IMR-90 (cell line): Measurements from ENCODE around the gene SIAH2. TPM values are rescaled to one million over a fixed set of nuclear protein-coding genes. Genes with fewer than 3 reads are reported as not detected.

Experiments used
- ATAC-seq: fragments of 200-7000 bp; cut with Tn5 transposase; 2 replicates; pipeline ENCODE4 v1.9.1; 2020; ENCODE audit warnings: low read depth, mild to moderate bottlenecking, moderate library complexity
- BruUV-seq: library from RNA; stranded (reverse); fragments of 400-500 nt; replicated peaks from 2 replicates; lab custom pipeline; 2021; lab: Mats Ljungman, UMichigan
- CTCF ChIA-PET: fragments of 300-600 bp; formaldehyde crosslinking; extraction: SDS; loops from one replicate; lab custom pipeline; 2021; ENCODE audit warnings: antibody characterized with exemption; lab: Yijun Ruan, JAX
- POLR2A ChIA-PET: fragments of 300-600 bp; sonication (Branson Sonifier 250); formaldehyde crosslinking; loops from one replicate; lab custom pipeline; 2022; ENCODE audit warnings: antibody characterized with exemption; ENCODE audit not compliant: unreplicated experiment; lab: Charles Lee
- DNase-seq: peaks from one replicate; pipeline ENCODE4 v3.0.0; 2013
- H2AFZ ChIP-seq: replicated peaks from 2 replicates; pipeline ENCODE3; 2013; ENCODE audit warnings: low read length, mild to moderate bottlenecking; ENCODE audit not compliant: poor library complexity
- H2AK5ac ChIP-seq: 2 replicates; pipeline ENCODE4 v1.6.1; 2013; ENCODE audit warnings: low read depth, low read length, inconsistent platforms
- H2AK9ac ChIP-seq: replicated peaks from 2 replicates; pipeline ENCODE3; 2013; ENCODE audit warnings: mild to moderate bottlenecking, low read depth, low read length, moderate library complexity; ENCODE audit not compliant: poor library complexity
- H2BK120ac ChIP-seq: 2 replicates; pipeline ENCODE4 v1.6.1; 2013; ENCODE audit warnings: low read depth, low read length, inconsistent platforms
- H2BK15ac ChIP-seq: 3 replicates; pipeline ENCODE4 v1.6.1; 2013; ENCODE audit warnings: low read depth, low read length, inconsistent platforms
- H2BK20ac ChIP-seq: 2 replicates; pipeline ENCODE4 v1.6.1; 2013; ENCODE audit warnings: low read depth, mild to moderate bottlenecking, inconsistent platforms, low read length, moderate library complexity
- H2BK5ac ChIP-seq: 2 replicates; pipeline ENCODE4 v1.6.1; 2013; ENCODE audit warnings: mild to moderate bottlenecking, low read depth, low read length, inconsistent platforms; ENCODE audit not compliant: poor library complexity, severe bottlenecking
- H3K14ac ChIP-seq: replicated peaks from 2 replicates; pipeline ENCODE4 v1.6.1; 2013; ENCODE audit warnings: low read depth, low read length, inconsistent platforms
- H3K18ac ChIP-seq: 2 replicates; pipeline ENCODE4 v1.6.1; 2013; ENCODE audit warnings: low read depth, low read length, control low read depth
- H3K23ac ChIP-seq: 2 replicates; pipeline ENCODE4 v1.6.1; 2013; ENCODE audit warnings: low read depth, low read length, inconsistent platforms
- H3K27ac ChIP-seq: 2 replicates; pipeline ENCODE4 v1.5.1; 2013; ENCODE audit warnings: mild to moderate bottlenecking, control low read depth, low read length; ENCODE audit not compliant: insufficient read depth
- H3K27me3 ChIP-seq: 2 replicates; pipeline ENCODE4 v1.6.1; 2013; ENCODE audit warnings: low read length; ENCODE audit not compliant: control insufficient read depth, insufficient read depth
- H3K36me3 ChIP-seq: 2 replicates; pipeline ENCODE4 v1.6.1; 2013; ENCODE audit warnings: low read length, mixed read lengths; ENCODE audit not compliant: control insufficient read depth, insufficient read depth
- H3K4ac ChIP-seq: 2 replicates; pipeline ENCODE4 v1.6.1; 2013; ENCODE audit warnings: low read depth, low read length, inconsistent platforms
- H3K4me1 ChIP-seq: 2 replicates; pipeline ENCODE4 v1.6.1; 2013; ENCODE audit warnings: low read length, mixed read lengths; ENCODE audit not compliant: control insufficient read depth, insufficient read depth
- H3K4me2 ChIP-seq: 2 replicates; pipeline ENCODE4 v1.6.1; 2013; ENCODE audit warnings: low read depth, mild to moderate bottlenecking, control low read depth, low read length, moderate library complexity
- H3K4me3 ChIP-seq: 2 replicates; pipeline ENCODE4 v1.5.1; 2013; ENCODE audit warnings: low read depth, mild to moderate bottlenecking, control low read depth, low read length, moderate library complexity; ENCODE audit not compliant: insufficient read depth
- H3K56ac ChIP-seq: 2 replicates; pipeline ENCODE4 v1.6.1; 2013; ENCODE audit warnings: low read length, inconsistent platforms; ENCODE audit not compliant: insufficient read depth; ENCODE audit errors: extremely low read depth
- H3K79me1 ChIP-seq, 2 experiments: 2 replicates each; pipeline ENCODE4 v1.6.1; 2013; ENCODE audit warnings: low read length in 2 of 2, inconsistent platforms in 1 of 2, low read depth in 1 of 2
- H3K9ac ChIP-seq: 2 replicates; pipeline ENCODE4 v1.6.1; 2013; ENCODE audit warnings: low read depth, low read length, control low read depth
- H3K9me1 ChIP-seq: 2 replicates; pipeline ENCODE4 v1.6.1; 2013; ENCODE audit warnings: low read length, inconsistent platforms; ENCODE audit not compliant: insufficient read depth
- H3K9me3 ChIP-seq: 2 replicates; pipeline ENCODE4 v1.6.1; 2013; ENCODE audit warnings: low read length; ENCODE audit not compliant: control insufficient read depth, insufficient read depth
- H4K20me1 ChIP-seq: 2 replicates; pipeline ENCODE4 v1.6.1; 2013; ENCODE audit warnings: low read length, inconsistent platforms; ENCODE audit not compliant: insufficient read depth
- H4K5ac ChIP-seq: 2 replicates; pipeline ENCODE4 v1.6.1; 2013; ENCODE audit warnings: mild to moderate bottlenecking, low read depth, low read length, control low read depth
- H4K8ac ChIP-seq, 2 experiments: 2 replicates each; pipeline ENCODE4 v1.6.1; 2013; ENCODE audit warnings: low read depth in 2 of 2, low read length in 2 of 2, control low read depth in 1 of 2, inconsistent platforms in 1 of 2
- H4K91ac ChIP-seq: 2 replicates; pipeline ENCODE4 v1.6.1; 2013; ENCODE audit warnings: low read depth, low read length, inconsistent platforms; ENCODE audit not compliant: insufficient read depth
- BHLHE40 ChIP-seq: fragments of 150-350 bp; IDR thresholded peaks from 2 replicates; pipeline ENCODE4 v1.6.1; 2016; ENCODE audit warnings: mild to moderate bottlenecking, low read depth, low read length
- WGBS, 2 experiments: methylation state at CpG; one replicate each; pipeline versions ENCODE4 v1.1.5 to v1.1.7; 2013; ENCODE audit warnings: missing lambda C conversion rate in 2 of 2; ENCODE audit not compliant: insufficient read length in 1 of 2; ENCODE audit errors: extremely low coverage in 2 of 2; 5-methylcytosine and 5-hydroxymethylcytosine counted together
- dilution Hi-C: fragments of 300-500 bp; cut with HindIII; formaldehyde crosslinking; loops from one replicate; pipeline ENCODE4 v1.14.3; 2018; ENCODE audit warnings: low sequenced_read_pairs; ENCODE audit not compliant: unreplicated experiment
- in situ Hi-C: fragments of 300-500 bp; cut with MboI; formaldehyde crosslinking; loops from 3 replicates; pipeline ENCODE4 v1.14.3; 2019; ENCODE audit warnings: low sequenced_read_pairs, inconsistent platforms, mixed read lengths
- intact Hi-C: fragments of 100-400 bp; cut with micrococcal nuclease; formaldehyde crosslinking; loops from 2 replicates; pipeline ENCODE4 v1.10.0; 2022
- polyA plus RNA-seq, 3 experiments: library from polyadenylated mRNA; depleted of rRNA; stranded (reverse); fragments of >200 nt; gene quantifications; 2 replicates each; pipeline ENCODE4 v1.2.3, GENCODE V29; 2012; ENCODE audit warnings: low replicate concordance in 1 of 3
- total RNA-seq: library from RNA; depleted of rRNA; stranded (reverse); fragments of >200 nt; gene quantifications from 2 replicates; pipeline ENCODE4 v1.2.3, GENCODE V29; 2012

SIAH2 gene
- total and polyA plus RNA-seq, 2 of the 4 experiments (the other 2 are of a cell fraction) = 24.7 to 61.8 TPM

DNA sequence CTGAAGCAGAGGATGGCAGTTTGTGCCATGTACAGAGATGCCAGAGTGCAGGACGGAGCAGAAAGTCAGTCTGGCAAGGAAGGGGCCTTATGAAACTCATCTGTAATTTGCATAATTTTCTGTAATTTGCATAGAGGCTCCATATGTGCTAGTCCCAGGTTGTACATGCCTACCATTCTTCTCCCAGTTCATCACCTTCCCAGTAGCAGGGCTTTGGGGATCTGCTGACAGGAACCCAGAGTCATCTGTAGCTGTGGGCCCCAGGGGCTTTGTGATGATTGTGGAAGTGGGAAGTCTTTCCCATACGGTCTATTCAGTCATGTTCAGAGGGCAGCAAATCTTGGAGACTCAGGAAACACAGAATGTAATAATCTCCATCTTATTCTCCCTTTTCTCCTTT lies 42.4 kb upstream of the SIAH2 start:
- TF ChIP-seq BHLHE40 = no peak
- H4K8ac ChIP-seq = no peak overlapping the region
- no CpG with 5 or more reads among the region's 2 CpGs for WGBS, 2 experiments
- no peak overlapping the region for H2BK20ac ChIP-seq
- intact Hi-C loops (no loop called here), in situ Hi-C loops (no loop called here), dilution Hi-C loops (no loop called here)
- no peak overlapping the region for H3K14ac ChIP-seq
- H3K23ac ChIP-seq = no peak overlapping the region
- BruUV-seq = no TSS peak
- no peak overlapping the region for H2BK5ac ChIP-seq
- H4K5ac ChIP-seq = no peak overlapping the region
- no peak overlapping the region for H3K27ac ChIP-seq
- H4K91ac ChIP-seq = no peak overlapping the region
- no peak overlapping the region for H2AK9ac ChIP-seq
- DNase-seq (no peak), ATAC-seq (no peak)
- no peak overlapping the region for H2AK5ac ChIP-seq
- H2BK15ac ChIP-seq = no peak overlapping the region
- no peak overlapping the region for H3K4me2 ChIP-seq
- H3K36me3 ChIP-seq = no peaks in the 10 kb centered on the region
- no peak overlapping the region for H2AFZ ChIP-seq
- no peak overlapping the region for H2BK120ac ChIP-seq
- no peak overlapping the region for H3K18ac ChIP-seq
- no peaks in the 10 kb centered on the region for H3K9me1 ChIP-seq
- H3K4me3 ChIP-seq = no peak overlapping the region
- H3K27me3 ChIP-seq = peaks cover 31% of the 10 kb centered on the region
- no peak overlapping the region for H3K9ac ChIP-seq
- H3K4me1 ChIP-seq = no peaks in the 10 kb centered on the region
- POLR2A ChIA-PET = no interaction called here
- H3K79me1 ChIP-seq = no peaks in the 10 kb centered on the region
- H4K20me1 ChIP-seq = no peaks in the 10 kb centered on the region
- no peak overlapping the region for H3K56ac ChIP-seq
- H3K4ac ChIP-seq = no peak overlapping the region
- no peaks in the 10 kb centered on the region for H3K9me3 ChIP-seq
- CTCF ChIA-PET = interaction anchor here (0.6 kb wide), 1 partner anchor 10 kb away, joined by 3 read pairs; no protein-coding TSS in a partner anchor
